HCT116 (cell line): Measurements from ENCODE around the gene FAIM2. TPM values are rescaled to one million over a fixed set of nuclear protein-coding genes. Genes with fewer than 3 reads are reported as not detected.

Experiments used
- ATAC-seq: fragments of 200-7000 bp; cut with Tn5 transposase; 2 replicates; pipeline ENCODE4 v1.9.1; 2020; ENCODE audit warnings: mild to moderate bottlenecking, moderate library complexity
- BruUV-seq: library from RNA; stranded (reverse); fragments of 400-500 nt; replicated peaks from 2 replicates; lab custom pipeline; 2021; lab: Mats Ljungman, UMichigan
- CTCF ChIA-PET: fragments of 300-600 bp; sonication (Branson Sonifier 250); formaldehyde crosslinking; loops from one replicate; lab custom pipeline; 2021; ENCODE audit warnings: antibody characterized with exemption; lab: Charles Lee
- POLR2A ChIA-PET: fragments of 300-600, 350-600 bp; sonication (Branson Sonifier 250); formaldehyde crosslinking; loops from one replicate; lab custom pipeline; 2021; ENCODE audit warnings: antibody characterized with exemption; lab: Charles Lee
- RAD21 ChIA-PET, 2 experiments: fragments of 300-600 bp; sonication (Branson Sonifier 250); formaldehyde crosslinking; loops; one replicate each; lab custom pipeline; 2023; ENCODE audit warnings: low total read pairs in 2 of 2; ENCODE audit not compliant: uncharacterized antibody in 2 of 2, unreplicated experiment in 2 of 2, low non-redundant PET in 1 of 2; lab: Charles Lee
- DNase-seq: peaks from one replicate; pipeline ENCODE4 v3.0.0-alpha.2; 2010; ENCODE audit warnings: low read depth, low spot score
- H2AFZ ChIP-seq: fragments of 200-600 bp; shearing (Covaris generic), sonication (generic); 2 replicates; pipeline ENCODE4 v1.6.1; 2017; ENCODE audit warnings: low read depth, mixed run types, mixed read lengths, antibody characterized with exemption, low read length; ENCODE audit not compliant: poor library complexity, severe bottlenecking
- H3K27ac ChIP-seq: 2 replicates; pipeline ENCODE4 v1.5.1; 2012; ENCODE audit warnings: low read depth, low read length
- H3K27me3 ChIP-seq: fragments of 200-600 bp; sonication (generic); 2 replicates; pipeline ENCODE4 v1.6.1; 2016; ENCODE audit warnings: mixed run types, low read length, mixed read lengths; ENCODE audit not compliant: insufficient read depth
- H3K36me3 ChIP-seq, 2 experiments: fragments of 200-500 bp in 1 of 2; fragments of 200-600 bp in 1 of 2; sonication (Bioruptor generic) in 1 of 2; sonication (generic) in 1 of 2; 2 replicates each; pipeline versions ENCODE4 v1.5.1 to v1.6.1; 2014 to 2016; ENCODE audit warnings: low read length in 2 of 2, inconsistent platforms in 1 of 2, mixed read lengths in 1 of 2, mixed run types in 1 of 2; ENCODE audit not compliant: insufficient read depth in 2 of 2, control insufficient read depth in 1 of 2
- H3K4me1 ChIP-seq, 2 experiments: fragments of 200-600 bp in 1 of 2; sonication (generic) in 1 of 2; 2 replicates each; pipeline versions ENCODE4 v1.5.1 to v1.6.1; 2012 to 2017; ENCODE audit warnings: low read length in 2 of 2, inconsistent platforms in 1 of 2, mild to moderate bottlenecking in 1 of 2, mixed read lengths in 1 of 2, mixed run types in 1 of 2, moderate library complexity in 1 of 2; ENCODE audit not compliant: insufficient read depth in 2 of 2, control insufficient read depth in 1 of 2
- H3K4me2 ChIP-seq: fragments of 200-600 bp; sonication (generic); 2 replicates; pipeline ENCODE4 v1.6.1; 2017; ENCODE audit warnings: mixed run types, low read length, mixed read lengths
- H3K4me3 ChIP-seq, 2 experiments: fragments of 200-600 bp in 1 of 2; sonication (generic) in 1 of 2; replicated peaks in 1 of 2; 2 replicates each; pipeline ENCODE4 v1.5.1; 2011 to 2016; ENCODE audit warnings: low read length in 2 of 2, control low read depth in 1 of 2, low read depth in 1 of 2, mild to moderate bottlenecking in 1 of 2, mixed read lengths in 1 of 2, mixed run types in 1 of 2
- H3K79me2 ChIP-seq: fragments of 200-600 bp; sonication (generic); 2 replicates; pipeline ENCODE4 v1.6.1; 2017; ENCODE audit warnings: mild to moderate bottlenecking, mixed run types, low read length, moderate library complexity, mixed read lengths; ENCODE audit not compliant: insufficient read depth
- H3K9ac ChIP-seq: fragments of 200-600 bp; sonication (generic); 2 replicates; pipeline ENCODE4 v1.6.1; 2016; ENCODE audit warnings: low read length, mixed read lengths
- H3K9me2 ChIP-seq: fragments of 200-600 bp; sonication (generic), shearing (Covaris generic); 2 replicates; pipeline ENCODE4 v1.6.1; 2017; ENCODE audit warnings: mixed run types, mild to moderate bottlenecking, moderate library complexity; ENCODE audit not compliant: insufficient read depth
- H3K9me3 ChIP-seq, 2 experiments: fragments of 200-500 bp in 1 of 2; fragments of 200-600 bp in 1 of 2; sonication (Bioruptor generic) in 1 of 2; sonication (generic) in 1 of 2; 2 replicates each; pipeline ENCODE4 v1.6.1; 2014 to 2017; ENCODE audit warnings: low read length in 2 of 2, mixed read lengths in 2 of 2, inconsistent platforms in 1 of 2, low read depth in 1 of 2, mild to moderate bottlenecking in 1 of 2, mixed run types in 1 of 2, moderate library complexity in 1 of 2; ENCODE audit not compliant: control insufficient read depth in 1 of 2, insufficient read depth in 1 of 2
- H4K20me1 ChIP-seq: fragments of 200-600 bp; sonication (generic), shearing (Covaris generic); 2 replicates; pipeline ENCODE4 v1.6.1; 2017; ENCODE audit warnings: mixed run types, mild to moderate bottlenecking, moderate library complexity; ENCODE audit not compliant: insufficient read depth
- CBX3 ChIP-seq: IDR thresholded peaks from 2 replicates; pipeline ENCODE4 v1.6.1; 2012; ENCODE audit warnings: low read depth
- CTCF ChIP-seq, 3 experiments: fragments of 200-600 bp in 1 of 3; sonication (generic) in 1 of 3; IDR thresholded peaks in 2 of 3; conservative IDR thresholded peaks in 1 of 3; 2 replicates each; pipeline ENCODE4 v1.5.1; 2012 to 2017; ENCODE audit warnings: low read depth in 2 of 3, low read length in 2 of 3, antibody characterized with exemption in 1 of 3, borderline replicate concordance in 1 of 3, control low read depth in 1 of 3, mild to moderate bottlenecking in 1 of 3, mixed read lengths in 1 of 3, mixed run types in 1 of 3, moderate library complexity in 1 of 3; ENCODE audit not compliant: insufficient read depth in 1 of 3
- EGR1 ChIP-seq: IDR thresholded peaks from 2 replicates; pipeline ENCODE4 v1.6.1; 2012; ENCODE audit warnings: low read depth
- ELF1 ChIP-seq: IDR thresholded peaks from 2 replicates; pipeline ENCODE4 v1.6.1; 2012; ENCODE audit warnings: low read depth, borderline replicate concordance
- EZH2 ChIP-seq: fragments of 200-600 bp; sonication (generic); IDR thresholded peaks from 2 replicates; pipeline ENCODE4 v1.6.1; 2017; ENCODE audit warnings: antibody characterized with exemption, mixed run types
- FOSL1 ChIP-seq: IDR thresholded peaks from 2 replicates; pipeline ENCODE4 v1.6.1; 2012; ENCODE audit warnings: low read depth
- JUND ChIP-seq: IDR thresholded peaks from 2 replicates; pipeline ENCODE4 v1.6.1; 2012
- MAX ChIP-seq: IDR thresholded peaks from 2 replicates; pipeline ENCODE4 v1.6.1; 2012
- POLR2A ChIP-seq: IDR thresholded peaks from 2 replicates; pipeline ENCODE4 v1.7.0; 2011; ENCODE audit warnings: borderline replicate concordance; ENCODE audit not compliant: insufficient read depth, insufficient read length; ENCODE audit errors: extremely low read depth
- POLR2AphosphoS5 ChIP-seq: IDR thresholded peaks from 2 replicates; pipeline ENCODE4 v1.6.1; 2011; ENCODE audit warnings: mild to moderate bottlenecking, low read depth, low read length, moderate library complexity
- RAD21 ChIP-seq: IDR thresholded peaks from 2 replicates; pipeline ENCODE4 v1.6.1; 2012; ENCODE audit warnings: low read depth, mild to moderate bottlenecking
- REST ChIP-seq: IDR thresholded peaks from 2 replicates; pipeline ENCODE4 v1.6.1; 2012; ENCODE audit warnings: low read depth
- SIN3A ChIP-seq: IDR thresholded peaks from 2 replicates; pipeline ENCODE4 v1.6.1; 2012; ENCODE audit warnings: low read depth
- SRF ChIP-seq: IDR thresholded peaks from 2 replicates; pipeline ENCODE4 v1.6.1; 2012; ENCODE audit warnings: low read depth
- TCF7L2 ChIP-seq: IDR thresholded peaks from 2 replicates; pipeline ENCODE4 v1.7.0; 2011; ENCODE audit warnings: borderline replicate concordance, inconsistent platforms; ENCODE audit not compliant: insufficient read depth, insufficient read length; ENCODE audit errors: extremely low read depth
- YY1 ChIP-seq: IDR thresholded peaks from 2 replicates; pipeline ENCODE4 v1.6.1; 2011; ENCODE audit warnings: low read length, low read depth, moderate library complexity, mild to moderate bottlenecking; ENCODE audit not compliant: insufficient replicate concordance; ENCODE audit errors: extremely low read depth
- ZBTB33 ChIP-seq: IDR thresholded peaks from 2 replicates; pipeline ENCODE4 v1.6.1; 2011; ENCODE audit warnings: mild to moderate bottlenecking, low read length, moderate library complexity; ENCODE audit not compliant: insufficient replicate concordance; ENCODE audit errors: extremely low read depth
- ZFX ChIP-seq: fragments of 450-650 bp; IDR thresholded peaks from 2 replicates; pipeline ENCODE4 v1.6.1; 2017
- ZNF274 ChIP-seq: fragments of 200-500 bp; sonication (Bioruptor generic); IDR thresholded peaks from 2 replicates; pipeline ENCODE4 v1.6.1; 2014; ENCODE audit warnings: mild to moderate bottlenecking, low read depth, low read length, inconsistent platforms
- intact Hi-C: fragments of 100-400 bp; cut with micrococcal nuclease; formaldehyde crosslinking; loops from 2 replicates; pipeline ENCODE4 v1.10.0; 2022
- total RNA-seq: library from RNA; stranded (reverse); gene quantifications from one replicate; pipeline ENCODE4 v1.2.1, GENCODE V29; 2021; ENCODE audit not compliant: unreplicated experiment

FAIM2 gene
- total RNA-seq, 1 experiment from 2014 or later: not detected

GRCh38 chr12:49920241-49920914 lies 16.7 kb upstream of the FAIM2 start:
- Histone ChIP-seq H3K9me2 (no peaks in the 10 kb centered on the region), H3K79me2 (no peaks in the 10 kb centered on the region), H3K4me2 (no peak overlapping the region), H3K27ac (no peak overlapping the region), H3K9me3 (no peaks in the 10 kb centered on the region), H3K36me3 (no peaks in the 10 kb centered on the region), H3K4me1 (no peaks in the 10 kb centered on the region), H4K20me1 (no peaks in the 10 kb centered on the region), H3K9ac (no peak overlapping the region), H2AFZ (no peak overlapping the region), H3K27me3 (no peaks in the 10 kb centered on the region), H3K4me3 (no peak overlapping the region)
- ChIA-PET CTCF (no interaction called here), POLR2A (no interaction called here), RAD21 (no interaction called here)
- 0 out of 2 replicates have a peak, but pooled peaks have one; percentile 44 for ATAC-seq
- intact Hi-C loops: no loop called here
- DNase-seq: no peak
- no TSS peak for BruUV-seq
- no peak for TF ChIP-seq MAX
- no peak for TF ChIP-seq FOSL1
- no peak for TF ChIP-seq ZFX
- no peak for TF ChIP-seq ELF1
- no peak for TF ChIP-seq CBX3
- TF ChIP-seq EZH2: no peak
- no peak for TF ChIP-seq SRF
- TF ChIP-seq YY1: no peak
- no peak for TF ChIP-seq POLR2A
- TF ChIP-seq ZBTB33: no peak
- TF ChIP-seq ZNF274: no peak
- no peak for TF ChIP-seq CTCF (IDR thresholded peaks at IDR 0.05 in 2 of 3, conservative IDR thresholded peaks at IDR 0.05 in 1 of 3; ENCODE audit: borderline replicate concordance in 1 of 3, insufficient read depth in 1 of 3, low read depth in 2 of 3, low read length in 2 of 3)
- no peak for TF ChIP-seq TCF7L2
- no peak for TF ChIP-seq SIN3A
- TF ChIP-seq JUND: no peak
- TF ChIP-seq POLR2AphosphoS5: no peak
- no peak for TF ChIP-seq EGR1
- TF ChIP-seq REST: no peak
- TF ChIP-seq RAD21: no peak
